Glutamatergic neuron (in vitro differentiated cells): ENCODE data around the gene TAGLN. TPM values are rescaled to one million over a fixed set of nuclear protein-coding genes. Genes with fewer than 3 reads are reported as not detected.

Source experiments
- DNase-seq: peaks from one replicate; pipeline ENCODE4 v3.0.0; 2022
- H3K27ac Mint-ChIP-seq: one replicate; pipeline ENCODE4 v1.8.0; 2020; ENCODE audit warnings: mild to moderate bottlenecking, mixed read lengths, inconsistent platforms; ENCODE audit not compliant: unreplicated experiment
- H3K27me3 Mint-ChIP-seq: one replicate; pipeline ENCODE4 v1.8.0; 2020; ENCODE audit warnings: mild to moderate bottlenecking, moderate library complexity, mixed read lengths, inconsistent platforms; ENCODE audit not compliant: unreplicated experiment
- H3K36me3 Mint-ChIP-seq: one replicate; pipeline ENCODE4 v1.8.0; 2020; ENCODE audit warnings: mild to moderate bottlenecking, mixed read lengths, inconsistent platforms; ENCODE audit not compliant: unreplicated experiment
- H3K4me1 Mint-ChIP-seq: one replicate; pipeline ENCODE4 v1.8.0; 2020; ENCODE audit warnings: mild to moderate bottlenecking, low read depth, mixed read lengths, inconsistent platforms; ENCODE audit not compliant: unreplicated experiment
- H3K4me3 Mint-ChIP-seq: one replicate; pipeline ENCODE4 v1.8.0; 2020; ENCODE audit warnings: mild to moderate bottlenecking, mixed read lengths, inconsistent platforms; ENCODE audit not compliant: unreplicated experiment
- H3K9me3 Mint-ChIP-seq: one replicate; pipeline ENCODE4 v1.8.0; 2020; ENCODE audit warnings: mild to moderate bottlenecking, moderate library complexity, mixed read lengths, inconsistent platforms; ENCODE audit not compliant: unreplicated experiment
- total RNA-seq: library from RNA; stranded (reverse); fragmentation: NEBNext Ultra II Directional; extraction: Animal tissue kit (Norgen Biotek cat#: 25700); gene quantifications from one replicate; pipeline ENCODE4 v1.2.1, GENCODE V29; 2021; ENCODE audit not compliant: unreplicated experiment
- TF ChIP-seq, protein P1 (sequence below): fragments of 200-600 bp; sonication (generic); IDR thresholded peaks from one replicate; pipeline ENCODE4 v1.5.0; 2021; ENCODE audit not compliant: partially characterized antibody, unreplicated experiment

Gene TAGLN
- total RNA-seq, 1 donor from 2014 or later = 6.1 TPM

DNA sequence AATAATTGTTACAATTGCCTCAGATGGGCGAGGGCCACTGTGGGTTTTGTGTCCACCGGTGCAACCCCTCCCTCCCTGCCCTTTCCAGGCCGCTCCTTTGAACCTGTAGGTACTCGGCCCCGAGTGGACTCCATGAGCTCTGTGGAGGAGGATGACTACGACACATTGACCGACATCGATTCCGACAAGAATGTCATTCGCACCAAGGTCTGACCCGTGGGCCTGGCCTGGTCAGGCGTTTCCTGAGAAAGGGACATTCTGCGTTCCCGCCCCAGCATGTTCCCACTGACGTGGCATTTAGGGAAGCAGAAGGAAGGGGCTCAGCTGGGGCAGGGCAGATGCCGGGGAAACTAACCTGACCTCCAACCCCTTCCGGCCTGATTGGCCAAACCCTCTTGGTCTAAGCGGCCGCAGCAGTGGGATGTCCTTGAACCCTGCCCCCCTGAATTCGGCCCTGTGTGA lies 10.5 kb upstream of the TAGLN start:
- H3K27me3 Mint-ChIP-seq = peaks cover 3% of the 10 kb centered on the region
- H3K4me1 Mint-ChIP-seq = no peaks in the 10 kb centered on the region
- H3K4me3 Mint-ChIP-seq = no peak overlapping the region
- H3K9me3 Mint-ChIP-seq = no peaks in the 10 kb centered on the region
- peaks cover 4% of the 10 kb centered on the region for H3K36me3 Mint-ChIP-seq
- TF ChIP-seq, protein P1, sequence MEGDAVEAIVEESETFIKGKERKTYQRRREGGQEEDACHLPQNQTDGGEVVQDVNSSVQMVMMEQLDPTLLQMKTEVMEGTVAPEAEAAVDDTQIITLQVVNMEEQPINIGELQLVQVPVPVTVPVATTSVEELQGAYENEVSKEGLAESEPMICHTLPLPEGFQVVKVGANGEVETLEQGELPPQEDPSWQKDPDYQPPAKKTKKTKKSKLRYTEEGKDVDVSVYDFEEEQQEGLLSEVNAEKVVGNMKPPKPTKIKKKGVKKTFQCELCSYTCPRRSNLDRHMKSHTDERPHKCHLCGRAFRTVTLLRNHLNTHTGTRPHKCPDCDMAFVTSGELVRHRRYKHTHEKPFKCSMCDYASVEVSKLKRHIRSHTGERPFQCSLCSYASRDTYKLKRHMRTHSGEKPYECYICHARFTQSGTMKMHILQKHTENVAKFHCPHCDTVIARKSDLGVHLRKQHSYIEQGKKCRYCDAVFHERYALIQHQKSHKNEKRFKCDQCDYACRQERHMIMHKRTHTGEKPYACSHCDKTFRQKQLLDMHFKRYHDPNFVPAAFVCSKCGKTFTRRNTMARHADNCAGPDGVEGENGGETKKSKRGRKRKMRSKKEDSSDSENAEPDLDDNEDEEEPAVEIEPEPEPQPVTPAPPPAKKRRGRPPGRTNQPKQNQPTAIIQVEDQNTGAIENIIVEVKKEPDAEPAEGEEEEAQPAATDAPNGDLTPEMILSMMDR = no peak
- peak; percentile 9 for DNase-seq
- H3K27ac Mint-ChIP-seq = no peak overlapping the region

DNA sequence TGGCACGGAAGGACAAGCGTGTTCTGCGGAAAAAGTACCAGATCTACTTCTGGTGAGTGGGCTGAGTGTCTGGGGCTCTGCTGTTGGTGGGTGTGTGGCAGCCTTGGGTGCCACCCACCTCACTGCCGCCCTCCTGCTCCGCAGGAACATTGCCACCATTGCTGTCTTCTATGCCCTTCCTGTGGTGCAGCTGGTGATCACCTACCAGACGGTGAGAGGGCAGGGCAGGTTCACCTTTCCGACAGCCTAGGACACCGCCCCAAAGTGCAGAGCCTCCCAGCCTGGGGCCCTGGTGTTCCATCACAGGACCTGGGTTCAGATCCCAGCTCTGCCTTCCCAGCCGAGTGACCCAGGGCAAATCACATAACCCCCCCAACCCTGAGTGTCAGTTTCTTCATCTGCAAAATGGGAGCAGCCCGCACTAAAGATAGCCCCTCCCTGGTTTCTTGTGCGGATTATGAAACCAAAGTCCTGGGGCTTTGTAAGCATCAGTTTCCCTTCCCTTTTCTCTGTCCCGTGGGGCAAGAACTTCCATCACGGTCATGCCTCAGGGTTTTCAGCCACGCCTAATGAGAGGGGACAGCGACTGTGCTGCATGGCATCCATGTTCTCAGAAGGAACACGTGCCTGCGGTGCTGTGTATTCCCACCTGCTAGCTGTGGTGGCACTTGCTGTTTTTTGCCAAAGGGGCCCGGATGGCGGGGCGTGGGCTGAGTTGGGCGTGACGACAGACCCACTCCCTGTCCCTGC lies 9.8 kb upstream of the TAGLN start:
- H3K27me3 Mint-ChIP-seq = peaks cover 1% of the 10 kb centered on the region
- no peaks in the 10 kb centered on the region for H3K9me3 Mint-ChIP-seq
- peak; percentile 3 for DNase-seq
- no peaks in the 10 kb centered on the region for H3K4me1 Mint-ChIP-seq
- peaks cover 4% of the 10 kb centered on the region for H3K36me3 Mint-ChIP-seq
- no peak overlapping the region for H3K27ac Mint-ChIP-seq
- TF ChIP-seq, protein P1 = no peak
- H3K4me3 Mint-ChIP-seq = no peak overlapping the region

- no peaks in the 10 kb centered on the region for H3K4me1 Mint-ChIP-seq
- TF ChIP-seq, protein P1 = no peak
- no peak overlapping the region for H3K4me3 Mint-ChIP-seq
- peaks cover 1% of the 10 kb centered on the region for H3K27me3 Mint-ChIP-seq
- DNase-seq = peak; percentile 8
- no peaks in the 10 kb centered on the region for H3K9me3 Mint-ChIP-seq
- peaks cover 4% of the 10 kb centered on the region for H3K36me3 Mint-ChIP-seq
- no peak overlapping the region for H3K27ac Mint-ChIP-seq
These were observed 9.1 kb upstream of the TAGLN start for GRCh38 chr11:117189941-117190544.

GRCh38 chr11:117191680-117192400 lies 7.3 kb upstream of the TAGLN start:
- Mint-ChIP-seq H3K9me3 (no peaks in the 10 kb centered on the region), H3K27me3 (no peaks in the 10 kb centered on the region), H3K36me3 (peaks cover 4% of the 10 kb centered on the region), H3K4me3 (no peak overlapping the region), H3K27ac (no peak overlapping the region), H3K4me1 (no peaks in the 10 kb centered on the region)
- DNase-seq = no peak
- TF ChIP-seq, protein P1 = no peak
